ENCODE data around the gene RGS7.
"Not testable (repeated sequence)": the region's sequence is repeated elsewhere in the genome, so short reads cannot be mapped to it uniquely, and the experiment has no call there.

Gene RGS7

GRCh38 chr1:240765732-240766363, 591.2 kb downstream of the RGS7 start:
- H3K9me3 ChIP-seq (ENCODE audit: insufficient read depth, low read depth, low read length) = no peaks in the 10 kb centered on the region; the same call in 1 of the 2 replicates
- no peaks in the 10 kb centered on the region for H3K4me1 ChIP-seq (ENCODE audit: insufficient read depth, low read length, poor library complexity, severe bottlenecking)
- H3K36me3 ChIP-seq (ENCODE audit: insufficient read depth, low read length) = no peaks in the 10 kb centered on the region
- no peaks in the 10 kb centered on the region for H3K9me2 ChIP-seq (replicated peaks; ENCODE audit: low read depth, low read length)
- no peaks in the 10 kb centered on the region for H4K20me1 ChIP-seq (ENCODE audit: insufficient read depth, low read length, poor library complexity, severe bottlenecking)
- TF ChIP-seq EZH2phosphoT487 (IDR thresholded peaks at IDR 0.05; ENCODE audit: borderline replicate concordance) (no peak), CTCF (conservative IDR thresholded peaks at IDR 0.05; ENCODE audit: low read length) (no peak)
- H3F3A ChIP-seq (ENCODE audit: low read depth) = no peaks in the 10 kb centered on the region
- H2AFZ ChIP-seq (ENCODE audit: low read length) = no peak overlapping the region
- no peak overlapping the region for H3K4me3 ChIP-seq (ENCODE audit: low read length, poor library complexity, severe bottlenecking)
- H3K9ac ChIP-seq (ENCODE audit: low read depth, low read length, poor library complexity, severe bottlenecking) = no peak overlapping the region
- no peaks in the 10 kb centered on the region for H3K79me2 ChIP-seq (ENCODE audit: insufficient read depth, low read length)
- no peaks in the 10 kb centered on the region for H3K27me3 ChIP-seq (ENCODE audit: insufficient read depth, low read length, poor library complexity, severe bottlenecking)
- H3K4me2 ChIP-seq (ENCODE audit: low read depth, low read length, poor library complexity, severe bottlenecking) = no peak overlapping the region

GRCh38 chr1:240763771-240764170, 593.2 kb downstream of the RGS7 start:
- Histone ChIP-seq H3K9ac (ENCODE audit: low read depth, low read length, poor library complexity, severe bottlenecking) (no peak overlapping the region), H3K9me2 (replicated peaks; ENCODE audit: low read depth, low read length) (no peaks in the 10 kb centered on the region)

GRCh38 chr1:240763095-240763494, 593.9 kb downstream of the RGS7 start:
- H3K36me3 ChIP-seq (ENCODE audit: insufficient read depth, low read length); H3K9ac ChIP-seq (ENCODE audit: low read depth, low read length, poor library complexity, severe bottlenecking); H3K79me2 ChIP-seq (ENCODE audit: insufficient read depth, low read length); H3F3A ChIP-seq (ENCODE audit: low read depth); H3K9me3 ChIP-seq (ENCODE audit: insufficient read depth, low read depth, low read length); H3K4me1 ChIP-seq (ENCODE audit: insufficient read depth, low read length, poor library complexity, severe bottlenecking); H3K27me3 ChIP-seq (ENCODE audit: insufficient read depth, low read length, poor library complexity, severe bottlenecking); H4K20me1 ChIP-seq (ENCODE audit: insufficient read depth, low read length, poor library complexity, severe bottlenecking); H3K4me2 ChIP-seq (ENCODE audit: low read depth, low read length, poor library complexity, severe bottlenecking); H2AFZ ChIP-seq (ENCODE audit: low read length); H3K4me3 ChIP-seq (ENCODE audit: low read length, poor library complexity, severe bottlenecking); H3K9me2 ChIP-seq (replicated peaks; ENCODE audit: low read depth, low read length): not testable (repeated sequence)

More at GRCh38 chr1:240763771-240764170, 593.2 kb downstream of the RGS7 start:
- Histone ChIP-seq H3K4me2 (ENCODE audit: low read depth, low read length, poor library complexity, severe bottlenecking) (no peak overlapping the region), H2AFZ (ENCODE audit: low read length) (no peak overlapping the region), H3F3A (ENCODE audit: low read depth) (no peaks in the 10 kb centered on the region), H3K79me2 (ENCODE audit: insufficient read depth, low read length) (no peaks in the 10 kb centered on the region), H3K4me1 (ENCODE audit: insufficient read depth, low read length, poor library complexity, severe bottlenecking) (no peaks in the 10 kb centered on the region), H3K27me3 (ENCODE audit: insufficient read depth, low read length, poor library complexity, severe bottlenecking) (no peaks in the 10 kb centered on the region), H3K36me3 (ENCODE audit: insufficient read depth, low read length) (no peaks in the 10 kb centered on the region), H4K20me1 (ENCODE audit: insufficient read depth, low read length, poor library complexity, severe bottlenecking) (no peaks in the 10 kb centered on the region), H3K4me3 (ENCODE audit: low read length, poor library complexity, severe bottlenecking) (no peak overlapping the region), H3K9me3 (ENCODE audit: insufficient read depth, low read depth, low read length) (no peaks in the 10 kb centered on the region; the same call in 1 of the 2 replicates)
- TF ChIP-seq CTCF (conservative IDR thresholded peaks at IDR 0.05; ENCODE audit: low read length) (no peak), EZH2phosphoT487 (IDR thresholded peaks at IDR 0.05; ENCODE audit: borderline replicate concordance) (no peak)

- H3K4me3 ChIP-seq (ENCODE audit: low read length, poor library complexity, severe bottlenecking); H3K9me2 ChIP-seq (replicated peaks; ENCODE audit: low read depth, low read length); H3K9me3 ChIP-seq (ENCODE audit: insufficient read depth, low read depth, low read length); H3K9ac ChIP-seq (ENCODE audit: low read depth, low read length, poor library complexity, severe bottlenecking); H3K4me2 ChIP-seq (ENCODE audit: low read depth, low read length, poor library complexity, severe bottlenecking); H3K27me3 ChIP-seq (ENCODE audit: insufficient read depth, low read length, poor library complexity, severe bottlenecking); H3F3A ChIP-seq (ENCODE audit: low read depth); H3K4me1 ChIP-seq (ENCODE audit: insufficient read depth, low read length, poor library complexity, severe bottlenecking); H3K79me2 ChIP-seq (ENCODE audit: insufficient read depth, low read length); H2AFZ ChIP-seq (ENCODE audit: low read length); H3K36me3 ChIP-seq (ENCODE audit: insufficient read depth, low read length); H4K20me1 ChIP-seq (ENCODE audit: insufficient read depth, low read length, poor library complexity, severe bottlenecking): not testable (repeated sequence)
Measured at GRCh38 chr1:240762471-240762987, 594.5 kb downstream of the RGS7 start.

- H3F3A ChIP-seq (ENCODE audit: low read depth); H3K79me2 ChIP-seq (ENCODE audit: insufficient read depth, low read length); H3K9ac ChIP-seq (ENCODE audit: low read depth, low read length, poor library complexity, severe bottlenecking); H3K27me3 ChIP-seq (ENCODE audit: insufficient read depth, low read length, poor library complexity, severe bottlenecking); H2AFZ ChIP-seq (ENCODE audit: low read length); H3K4me2 ChIP-seq (ENCODE audit: low read depth, low read length, poor library complexity, severe bottlenecking); H3K9me3 ChIP-seq (ENCODE audit: insufficient read depth, low read depth, low read length); H3K36me3 ChIP-seq (ENCODE audit: insufficient read depth, low read length); H3K9me2 ChIP-seq (replicated peaks; ENCODE audit: low read depth, low read length); H3K4me1 ChIP-seq (ENCODE audit: insufficient read depth, low read length, poor library complexity, severe bottlenecking); H3K4me3 ChIP-seq (ENCODE audit: low read length, poor library complexity, severe bottlenecking); H4K20me1 ChIP-seq (ENCODE audit: insufficient read depth, low read length, poor library complexity, severe bottlenecking): not testable (repeated sequence)
Measured at GRCh38 chr1:240758777-240759176, 598.2 kb downstream of the RGS7 start.
